Head of caudate nucleus (tissue), 42 donors: ENCODE measurements around the gene TLCD1.
A peak's percentile ranks its signal among the peaks of the same experiment; 100 is the strongest.
"Not testable (repeated sequence)": the region's sequence is repeated elsewhere in the genome, so short reads cannot be mapped to it uniquely, and the experiment has no call there.

ENCODE experiments used
- DNase-seq, 42 donors: peaks; one replicate each; pipeline versions ENCODE4 v3.0.0 to v3.0.0-alpha.2; 2020 to 2021; ENCODE audit warnings: mixed read lengths in 7 of 42
- intact Hi-C: fragments of 100-400 bp; cut with DNase I; formaldehyde crosslinking; loops from one replicate; pipeline ENCODE4 v1.15.0; 2022

Gene TLCD1

DNA sequence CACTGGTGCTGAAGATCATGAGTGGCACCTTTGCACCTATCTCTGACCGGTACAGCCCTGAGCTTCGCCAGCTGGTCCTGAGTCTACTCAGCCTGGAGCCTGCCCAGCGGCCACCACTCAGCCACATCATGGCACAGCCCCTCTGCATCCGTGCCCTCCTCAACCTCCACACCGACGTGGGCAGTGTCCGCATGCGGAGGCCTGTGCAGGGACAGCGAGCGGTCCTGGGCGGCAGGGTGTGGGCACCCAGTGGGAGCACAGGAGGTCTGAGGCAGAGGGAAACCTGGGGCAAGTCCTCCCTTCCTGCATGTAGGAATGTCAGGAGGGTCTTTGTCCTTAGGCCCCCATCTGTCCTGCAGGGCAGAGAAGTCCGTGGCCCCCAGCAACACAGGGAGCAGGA lies 11.3 kb upstream of the TLCD1 start:
- intact Hi-C loops: no loop called here
- DNase-seq: no peak

DNA sequence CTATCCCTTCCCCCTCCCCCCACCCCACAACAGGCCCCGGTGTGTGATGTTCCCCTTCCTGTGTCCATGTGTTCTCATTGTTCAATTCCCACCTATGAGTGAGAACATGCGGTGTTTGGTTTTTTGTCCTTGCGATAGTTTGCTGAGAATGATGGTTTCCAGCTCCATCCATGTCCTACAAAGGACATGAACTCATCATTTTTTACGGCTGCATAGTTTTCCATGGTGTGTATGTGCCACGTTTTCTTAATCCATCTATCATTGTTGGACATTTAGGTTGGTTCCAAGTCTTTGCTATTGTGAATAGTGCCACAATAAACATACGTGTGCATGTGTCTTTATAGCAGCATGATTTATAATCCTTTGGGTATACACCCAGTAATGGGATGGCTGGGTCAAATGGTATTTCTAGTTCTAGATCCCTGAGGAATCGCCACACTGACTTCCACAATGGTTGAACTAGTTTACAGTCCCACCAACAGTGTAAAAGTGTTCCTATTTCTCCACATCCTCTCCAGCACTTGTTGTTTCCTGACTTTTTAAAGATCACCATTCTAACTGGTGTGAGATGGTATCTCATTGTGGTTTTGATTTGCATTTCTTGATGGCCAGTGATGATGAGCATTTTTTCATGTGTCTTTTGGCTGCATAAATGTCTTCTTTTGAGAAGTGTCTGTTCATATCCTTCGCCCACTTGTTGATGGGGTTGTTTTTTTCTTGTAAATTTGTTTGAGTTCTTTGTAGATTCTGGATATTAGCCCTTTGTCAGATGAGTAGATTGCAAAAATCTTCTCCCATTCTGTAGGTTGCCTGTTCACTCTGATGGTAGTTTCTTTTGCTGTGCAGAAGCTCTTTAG lies 10.1 kb upstream of the TLCD1 start:
- intact Hi-C loops, DNase-seq: not testable (repeated sequence)

DNA sequence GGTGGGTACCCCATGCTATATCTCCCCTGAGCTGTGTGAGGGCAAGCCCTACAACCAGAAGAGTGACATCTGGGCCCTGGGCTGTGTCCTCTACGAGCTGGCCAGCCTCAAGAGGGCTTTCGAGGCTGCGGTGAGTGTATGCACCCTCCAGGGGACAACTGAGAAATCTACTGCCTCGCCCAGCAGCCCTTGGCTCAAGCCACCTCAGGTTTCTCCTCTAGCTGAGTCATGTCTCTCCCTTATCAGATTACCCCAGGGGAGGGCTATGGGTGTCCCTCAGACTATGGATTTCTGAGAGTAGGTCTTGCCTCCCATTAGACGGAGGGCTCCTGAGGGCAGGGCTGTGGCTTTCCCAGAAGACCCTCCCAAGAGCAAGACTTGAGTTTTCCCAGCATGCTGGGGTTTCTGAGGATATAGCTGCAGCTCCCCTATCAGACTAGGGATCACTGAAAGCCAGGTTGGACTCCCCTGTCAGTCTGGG lies 9.2 kb upstream of the TLCD1 start:
- intact Hi-C loops: no loop called here
- no peak for DNase-seq

DNA sequence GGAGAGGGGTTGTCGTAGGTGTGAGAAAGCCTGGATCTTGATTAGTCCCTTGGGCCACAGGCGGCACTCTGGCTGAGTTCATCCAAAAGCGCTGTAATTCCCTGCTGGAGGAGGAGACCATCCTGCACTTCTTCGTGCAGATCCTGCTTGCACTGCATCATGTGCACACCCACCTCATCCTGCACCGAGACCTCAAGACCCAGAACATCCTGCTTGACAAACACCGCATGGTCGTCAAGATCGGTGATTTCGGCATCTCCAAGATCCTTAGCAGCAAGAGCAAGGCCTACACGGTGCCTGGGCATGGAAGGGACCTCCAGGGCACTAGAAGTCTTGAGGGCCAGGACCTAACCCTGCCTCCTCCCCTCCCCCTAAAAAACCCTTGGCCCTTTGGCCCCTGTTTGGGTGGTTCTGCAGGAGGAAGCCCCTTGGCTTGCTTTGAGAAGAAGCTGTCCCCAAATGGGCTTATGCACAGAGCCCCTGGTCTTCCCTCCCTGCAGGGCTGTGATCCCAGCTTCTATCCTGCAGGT lies 8.7 kb upstream of the TLCD1 start:
- intact Hi-C loops: no loop called here
- no peak for DNase-seq

DNA sequence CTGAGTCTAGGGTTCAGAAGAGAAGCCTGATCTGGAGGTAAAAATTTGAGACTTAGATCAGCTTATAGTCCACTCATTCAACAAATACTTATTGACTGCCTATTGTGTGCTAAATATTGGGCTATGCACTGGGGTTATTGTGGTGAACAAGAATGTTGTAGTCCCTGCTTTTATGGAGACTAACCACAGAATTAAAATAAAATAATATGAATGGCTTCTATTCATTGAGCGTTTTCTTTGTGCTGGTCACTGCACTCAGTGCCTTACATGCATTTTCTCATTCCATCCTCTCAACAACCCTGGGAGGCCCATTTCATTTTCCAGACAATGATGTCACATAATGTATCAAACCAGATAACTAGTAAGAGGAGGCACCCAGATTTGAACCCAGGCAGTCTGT lies 7.3 kb upstream of the TLCD1 start:
- DNase-seq: no peak
- intact Hi-C loops: no loop called here

DNA sequence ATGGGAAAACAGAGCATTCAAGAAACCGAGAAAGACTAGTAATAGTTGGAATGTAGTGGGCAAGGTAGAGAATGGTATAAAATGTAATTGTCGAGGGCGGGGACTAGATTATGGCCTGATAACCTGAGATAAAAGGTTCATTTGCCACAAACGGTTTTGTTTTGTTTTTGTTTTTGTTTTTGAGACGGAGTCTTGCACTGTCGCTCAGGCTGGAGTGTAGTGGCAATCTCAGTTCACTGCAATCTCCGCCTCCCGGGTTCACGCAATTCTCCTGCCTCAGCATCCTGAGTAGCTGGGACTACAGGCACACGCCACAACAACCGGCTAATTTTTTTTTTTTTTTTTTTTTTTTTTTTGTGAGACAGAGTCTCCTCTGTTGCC lies 3.9 kb upstream of the TLCD1 start:
- DNase-seq: no peak
- intact Hi-C loops: loop anchor here (2.0 to 10.0 kb wide), 3 partner anchors 15 to 222 kb away; partner anchors contain the start of genes DHRS13, PHF12 and TRAF4

DNA sequence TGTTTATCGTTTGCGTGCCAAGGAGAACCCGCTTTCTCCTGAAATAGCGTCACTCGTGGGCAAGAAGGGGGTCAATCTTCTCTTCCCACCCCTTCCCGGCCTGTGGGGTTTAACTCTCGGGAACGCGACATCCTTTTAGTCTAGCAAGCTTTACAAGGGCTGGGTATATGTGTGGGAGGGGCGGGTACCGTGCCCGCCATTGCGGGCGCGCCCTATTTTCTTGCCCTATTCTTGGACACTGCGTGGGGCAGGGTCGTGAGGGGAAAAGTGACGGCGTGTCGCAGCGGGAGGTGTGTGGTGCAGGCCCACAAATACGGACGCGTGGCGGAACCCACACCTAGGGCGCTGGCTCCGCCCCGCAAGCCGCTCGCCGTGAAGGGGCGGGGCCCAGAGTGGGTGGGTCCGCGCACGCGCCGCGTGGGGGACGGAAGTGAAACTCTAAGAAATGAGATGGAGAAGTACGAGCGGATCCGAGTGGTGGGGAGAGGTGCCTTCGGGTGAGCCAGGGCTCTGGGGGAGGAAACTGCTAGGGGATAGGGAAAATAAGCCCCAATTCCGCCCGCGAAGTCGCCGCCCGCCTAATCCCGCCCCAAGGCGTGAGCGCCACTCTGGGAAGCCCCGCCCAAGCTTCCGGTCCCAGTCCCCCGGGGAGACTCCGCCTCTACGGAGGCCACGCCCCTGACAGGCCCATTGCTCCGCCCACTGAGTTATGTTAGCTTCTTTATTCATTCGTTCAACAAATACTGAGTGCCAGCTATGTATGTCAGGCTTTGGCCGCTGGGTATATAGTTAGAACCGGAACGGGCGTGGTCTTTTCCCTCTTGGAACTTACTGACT lies 2.5 kb upstream of the TLCD1 start, which contains the start of gene NEK8:
NEK8 (plus strand) TSS at position 425 of the 837 bp plus-strand sequence; CDS start at position 451, 26 bp downstream.
- DNase-seq: peak; percentile 89 to 98 (median 95)
- intact Hi-C loops: loop anchor here (2.0 to 10.0 kb wide), 3 partner anchors 16 to 224 kb away; partner anchors contain the start of genes DHRS13, PHF12 and TRAF4

DNA sequence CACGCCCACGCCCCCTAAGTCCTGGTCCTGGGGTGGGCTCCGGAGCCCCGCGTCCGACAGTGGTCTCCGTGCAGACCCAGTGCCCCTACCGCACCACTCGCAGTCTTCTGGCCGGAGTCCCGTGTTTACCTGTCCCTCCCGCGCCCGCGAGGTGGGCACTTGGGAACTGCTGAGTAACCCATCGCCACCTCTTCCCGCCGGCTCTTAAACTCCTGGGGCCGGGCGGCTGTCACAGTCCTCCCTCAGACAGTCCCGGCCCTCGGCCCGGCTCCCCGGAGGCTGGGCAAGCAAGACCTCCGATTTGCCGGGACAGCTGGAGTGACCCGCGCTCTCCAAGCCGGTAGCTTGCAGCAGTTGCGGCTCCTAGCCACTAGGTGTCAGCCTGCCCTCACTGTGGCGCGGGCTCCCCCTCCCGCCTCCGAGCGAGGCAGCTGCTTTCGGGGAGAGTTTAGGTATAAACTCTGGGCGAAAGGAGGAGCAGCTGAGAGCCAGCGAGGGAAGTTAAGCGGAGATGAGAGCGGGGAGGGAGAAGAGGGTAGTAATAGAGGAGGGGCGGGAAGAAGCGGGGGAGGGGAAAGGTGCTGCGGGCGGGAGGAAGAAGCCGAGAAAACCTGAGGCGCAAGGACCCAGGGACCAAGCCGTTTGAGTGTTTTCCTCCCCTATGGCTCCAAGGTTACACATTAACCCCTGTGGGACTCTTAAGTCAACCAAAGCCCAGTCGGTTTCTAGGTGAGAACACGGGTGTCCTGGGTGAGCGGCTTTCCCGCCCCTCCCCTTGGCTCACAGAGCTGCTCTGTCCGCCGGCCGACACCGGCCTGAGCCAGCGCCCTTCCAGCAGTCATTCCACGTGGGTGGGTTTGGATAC lies 826 bp upstream of the TLCD1 start:
- DNase-seq: peak; percentile 86 to 97 (median 93)
- intact Hi-C loops: loop anchor here (5.0 to 10.0 kb wide), 2 partner anchors 178 to 225 kb away; partner anchors contain the start of genes DHRS13 and PHF12

DNA sequence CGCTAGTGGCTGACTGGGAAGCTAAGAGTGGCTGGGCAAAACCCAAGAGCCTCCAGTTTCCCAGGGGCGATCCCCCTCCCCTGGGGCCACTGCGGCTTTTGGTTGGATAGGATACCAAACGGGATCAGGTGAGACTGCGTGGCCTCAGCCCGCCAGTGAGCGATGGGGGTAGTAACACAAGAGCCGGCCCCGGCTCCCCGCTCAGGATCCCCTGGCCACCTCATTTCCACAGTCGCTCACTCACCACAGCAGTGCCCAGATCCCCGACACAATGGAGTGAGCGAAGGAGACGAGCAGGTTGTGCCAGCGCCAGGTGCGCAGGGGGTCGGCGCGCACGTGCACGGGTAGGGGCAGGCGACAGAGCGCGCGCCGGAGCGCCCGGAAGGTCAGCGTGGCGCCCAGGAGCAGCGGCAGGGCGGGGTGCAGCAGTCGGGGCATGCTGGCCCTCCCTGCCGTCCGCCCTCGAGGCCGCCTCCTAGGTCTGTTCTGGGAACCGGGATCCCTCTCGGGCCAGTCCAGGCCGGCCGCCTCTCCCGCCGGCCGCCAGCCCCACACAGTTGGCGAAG lies 290 bp downstream of the TLCD1 start:
- peak in 8 of 42 donors; percentile 18 to 58 (median 40) for DNase-seq
- intact Hi-C loops: loop anchor here (5.0 to 10.0 kb wide), 2 partner anchors 179 to 227 kb away; partner anchors contain the start of genes DHRS13 and PHF12

DNA sequence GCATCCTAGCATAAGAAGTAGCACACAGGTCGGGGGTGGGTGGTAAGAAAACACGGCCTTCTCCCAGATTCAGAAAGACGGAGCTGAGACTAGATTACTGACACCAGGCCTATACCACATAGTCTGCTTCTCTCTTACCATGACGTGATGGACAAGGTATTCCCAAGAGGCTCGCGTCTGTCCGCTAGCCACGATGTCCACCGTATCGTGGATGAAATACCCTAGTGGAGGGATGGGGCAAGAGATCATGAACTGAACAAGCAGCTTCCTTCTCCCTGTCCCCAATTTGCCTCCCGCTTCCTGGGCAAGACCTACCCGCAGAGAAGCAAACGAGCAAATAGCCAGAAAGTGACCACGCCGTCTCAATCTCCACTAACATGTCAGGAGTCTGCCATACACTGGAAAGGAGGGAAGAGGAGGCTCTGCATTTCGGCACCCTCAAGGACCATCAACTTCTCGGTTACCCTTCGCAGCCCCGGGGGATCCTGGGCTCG lies 820 bp downstream of the TLCD1 start:
- intact Hi-C loops: loop anchor here (5.0 to 10.0 kb wide), 2 partner anchors 180 to 227 kb away; partner anchors contain the start of genes DHRS13 and PHF12
- DNase-seq: peak in 1 of 42 donors; percentile 48

DNA sequence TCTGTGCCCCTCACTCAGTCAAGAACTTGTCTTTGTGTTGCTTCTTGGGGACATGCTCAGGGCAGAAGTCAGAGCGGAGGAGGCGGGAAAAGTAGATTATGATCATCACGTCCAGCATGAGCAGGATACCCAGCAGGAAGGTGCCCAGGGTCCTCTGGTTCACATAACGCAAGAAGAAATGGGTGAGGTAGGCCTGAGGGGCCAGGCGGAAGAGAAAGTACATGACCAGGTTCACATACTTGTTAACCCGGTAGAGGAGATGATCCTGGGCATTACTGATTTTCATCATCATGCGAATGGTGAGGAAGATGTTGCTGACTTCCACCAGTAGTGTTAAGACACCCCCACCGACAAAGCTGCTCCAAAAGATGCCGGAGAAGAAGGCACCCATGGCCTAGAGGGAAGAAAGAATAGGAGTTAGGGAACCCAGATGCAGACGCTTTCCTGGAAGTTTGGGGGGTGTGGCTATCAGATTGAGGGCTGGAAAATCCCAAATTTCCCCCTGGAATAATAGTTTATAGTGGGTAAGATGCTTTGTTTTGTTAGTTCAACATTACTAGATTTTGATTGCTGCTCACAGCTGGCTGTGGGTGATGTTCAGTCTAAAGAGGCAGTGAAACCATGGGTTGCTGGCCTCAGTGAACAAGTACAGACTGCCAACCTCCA lies 1.4 kb downstream of the TLCD1 start:
- intact Hi-C loops: loop anchor here (5.0 to 10.0 kb wide), 2 partner anchors 180 to 228 kb away; partner anchors contain the start of genes DHRS13 and PHF12
- DNase-seq: no peak

DNA sequence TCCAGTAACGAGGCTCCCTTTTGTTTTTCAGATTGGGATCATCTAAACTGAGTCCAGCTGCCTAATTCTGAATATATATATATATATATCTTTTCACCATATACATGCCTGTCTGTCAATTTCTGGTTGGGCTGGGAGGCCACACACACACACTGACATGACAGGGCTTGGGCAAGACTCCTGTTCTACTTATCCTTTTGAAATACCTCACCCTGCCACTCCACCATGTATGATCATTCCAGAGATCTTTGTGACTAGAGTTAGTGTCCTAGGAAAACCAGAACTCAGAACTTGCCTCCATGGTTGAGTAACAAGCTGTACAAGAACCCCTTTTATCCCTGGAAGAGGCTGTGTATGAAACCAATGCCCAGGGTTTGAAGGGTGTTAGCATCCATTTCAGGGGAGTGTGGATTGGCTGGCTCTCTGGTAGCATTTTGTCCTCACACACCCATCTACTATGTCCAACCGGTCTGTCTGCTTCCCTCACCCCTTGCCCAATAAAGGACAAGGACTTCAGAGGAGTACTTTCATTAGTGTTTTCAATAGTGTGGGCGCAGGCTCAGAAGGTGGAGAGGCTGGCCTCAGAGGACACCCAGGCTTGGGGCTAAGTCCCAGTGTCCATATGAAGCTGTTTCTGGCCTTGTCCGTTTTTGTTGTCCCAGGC lies 2.1 kb downstream of the TLCD1 start:
- intact Hi-C loops: loop anchor here (10.0 kb wide), 1 partner anchor 181 kb away; the partner anchor contains the start of gene DHRS13
- not testable (repeated sequence) for DNase-seq

DNA sequence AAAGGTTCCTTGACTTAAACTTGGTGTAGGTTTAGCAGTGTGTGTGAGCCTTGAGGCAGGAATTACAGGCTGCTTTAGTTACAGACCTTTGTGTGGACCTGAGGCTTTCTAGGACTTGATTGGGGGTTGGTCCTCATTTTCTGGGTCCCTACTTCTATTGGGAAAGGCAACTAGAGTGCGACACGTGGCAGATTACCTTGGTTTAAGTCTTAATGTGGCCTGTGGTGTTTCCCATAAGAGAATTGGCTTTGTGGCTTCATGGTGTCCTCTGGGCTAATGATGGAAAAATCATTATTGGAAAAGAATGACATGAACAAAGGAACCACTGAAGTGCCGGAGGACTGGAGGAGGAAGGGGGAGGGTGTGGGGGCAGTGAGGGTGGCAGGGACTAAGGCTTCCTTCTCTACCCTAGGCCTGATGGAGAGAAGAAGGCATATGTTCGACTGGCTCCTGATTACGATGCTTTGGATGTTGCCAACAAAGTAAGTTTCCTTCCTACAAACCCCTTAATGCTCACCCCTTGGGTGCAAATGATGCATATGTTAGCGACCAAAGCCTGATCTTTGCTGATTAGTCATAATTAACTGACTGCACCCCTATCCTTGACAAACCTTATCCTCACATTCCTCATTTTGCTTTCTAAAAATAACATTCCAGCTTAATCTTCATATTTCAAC lies 2.7 kb downstream of the TLCD1 start:
- intact Hi-C loops: loop anchor here (10.0 kb wide), 1 partner anchor 182 kb away; the partner anchor contains the start of gene DHRS13

DNA sequence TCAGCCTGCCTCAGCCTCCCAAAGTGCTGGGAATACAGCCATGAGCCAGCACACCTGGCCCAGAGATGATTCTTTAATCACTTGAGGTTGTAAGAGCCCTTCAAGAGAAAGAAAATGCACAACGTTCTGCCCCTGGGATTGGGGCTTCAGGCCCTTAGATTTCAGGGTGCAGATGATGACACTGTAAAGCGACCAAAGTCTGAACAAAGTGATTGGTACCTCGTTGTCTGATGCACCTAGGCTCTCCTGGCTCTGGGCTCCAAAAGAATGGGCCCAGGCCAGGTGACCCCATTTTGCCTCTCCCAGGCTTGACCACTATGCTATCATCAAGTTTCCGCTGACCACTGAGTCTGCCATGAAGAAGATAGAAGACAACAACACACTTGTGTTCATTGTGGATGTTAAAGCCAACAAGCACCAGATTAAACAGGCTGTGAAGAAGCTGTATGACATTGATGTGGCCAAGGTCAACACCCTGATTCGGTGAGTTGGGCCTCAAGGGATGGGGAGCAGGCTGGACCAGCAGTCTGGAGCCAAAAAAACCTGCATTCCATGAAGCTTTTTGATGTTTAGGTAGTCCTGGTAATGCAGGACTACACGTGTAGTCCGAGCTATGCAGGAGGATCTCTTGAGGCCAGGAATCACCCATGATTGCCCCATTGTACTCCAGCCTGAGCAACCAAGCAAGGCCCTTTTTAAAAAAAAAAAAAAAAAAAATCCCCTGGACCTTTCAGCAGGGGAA lies 3.4 kb downstream of the TLCD1 start:
- no peak for DNase-seq
- intact Hi-C loops: loop anchor here (10.0 kb wide), 1 partner anchor 182 kb away; the partner anchor contains the start of gene DHRS13

More for the DNA sequence above, 2.7 kb downstream of the TLCD1 start:
- DNase-seq: no peak

DNA sequence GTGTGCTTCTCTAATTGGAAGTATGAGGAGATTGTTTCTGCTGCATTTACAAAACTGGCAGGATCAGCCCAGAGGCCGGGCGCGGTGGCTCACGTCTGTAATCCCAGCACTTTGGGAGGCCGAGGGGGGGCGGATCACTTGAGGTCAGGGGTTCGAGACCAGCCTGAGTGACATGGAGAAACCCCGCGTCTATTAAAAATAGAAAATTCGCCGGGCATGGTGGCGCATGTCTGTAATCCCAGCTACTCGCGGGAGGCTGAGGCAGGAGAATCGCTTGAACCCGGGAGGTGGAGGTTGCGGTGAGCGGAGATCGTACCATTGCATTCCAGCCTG lies 5.1 kb downstream of the TLCD1 start:
- intact Hi-C loops: loop anchor here (10.0 kb wide), 1 partner anchor 184 kb away; the partner anchor contains the start of gene DHRS13

More for the DNA sequence above, 5.1 kb downstream of the TLCD1 start:
- DNase-seq: not testable (repeated sequence)
